ENCODE measurements around the gene MNAT1.

Gene MNAT1

DNA sequence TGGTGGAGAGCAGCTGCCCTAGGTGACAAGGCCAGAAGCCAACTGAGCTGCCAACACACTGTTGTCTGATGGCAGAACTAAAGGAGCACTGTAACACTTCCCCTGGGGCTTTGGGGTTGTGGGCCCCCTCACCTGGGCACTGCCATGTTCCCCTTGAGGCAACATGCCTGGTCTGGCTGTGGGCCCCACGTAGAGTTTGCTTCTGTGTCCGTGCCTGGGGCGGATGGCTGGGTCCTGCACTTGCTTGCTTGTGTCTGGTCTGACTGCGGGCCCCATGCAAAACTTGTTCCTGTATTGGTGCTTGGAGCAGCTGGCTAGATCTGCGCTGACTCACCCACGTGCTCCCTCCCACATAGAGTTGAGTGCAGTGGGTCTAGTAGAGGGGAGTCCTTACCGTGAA is 78.4 kb downstream of the MNAT1 start:
- no peaks in the 10 kb centered on the region for H3K27me3 ChIP-seq (replicated peaks)
- TF ChIP-seq, protein P1, sequence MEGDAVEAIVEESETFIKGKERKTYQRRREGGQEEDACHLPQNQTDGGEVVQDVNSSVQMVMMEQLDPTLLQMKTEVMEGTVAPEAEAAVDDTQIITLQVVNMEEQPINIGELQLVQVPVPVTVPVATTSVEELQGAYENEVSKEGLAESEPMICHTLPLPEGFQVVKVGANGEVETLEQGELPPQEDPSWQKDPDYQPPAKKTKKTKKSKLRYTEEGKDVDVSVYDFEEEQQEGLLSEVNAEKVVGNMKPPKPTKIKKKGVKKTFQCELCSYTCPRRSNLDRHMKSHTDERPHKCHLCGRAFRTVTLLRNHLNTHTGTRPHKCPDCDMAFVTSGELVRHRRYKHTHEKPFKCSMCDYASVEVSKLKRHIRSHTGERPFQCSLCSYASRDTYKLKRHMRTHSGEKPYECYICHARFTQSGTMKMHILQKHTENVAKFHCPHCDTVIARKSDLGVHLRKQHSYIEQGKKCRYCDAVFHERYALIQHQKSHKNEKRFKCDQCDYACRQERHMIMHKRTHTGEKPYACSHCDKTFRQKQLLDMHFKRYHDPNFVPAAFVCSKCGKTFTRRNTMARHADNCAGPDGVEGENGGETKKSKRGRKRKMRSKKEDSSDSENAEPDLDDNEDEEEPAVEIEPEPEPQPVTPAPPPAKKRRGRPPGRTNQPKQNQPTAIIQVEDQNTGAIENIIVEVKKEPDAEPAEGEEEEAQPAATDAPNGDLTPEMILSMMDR (IDR thresholded peaks at IDR 0.05; ENCODE audit: low read depth, low read length, missing control alignments): no peak
- in situ Hi-C loops (cut with HindIII; ENCODE audit: low pct_ligation_motif_present, low sequenced_read_pairs): no loop called here
- H3K27ac ChIP-seq: no peak overlapping the region
- no peak overlapping the region for H3K4me3 ChIP-seq (ENCODE audit: low read depth, low read length)
- no peak for DNase-seq
- peaks cover 11% of the 10 kb centered on the region for H3K36me3 ChIP-seq (replicated peaks)

DNA sequence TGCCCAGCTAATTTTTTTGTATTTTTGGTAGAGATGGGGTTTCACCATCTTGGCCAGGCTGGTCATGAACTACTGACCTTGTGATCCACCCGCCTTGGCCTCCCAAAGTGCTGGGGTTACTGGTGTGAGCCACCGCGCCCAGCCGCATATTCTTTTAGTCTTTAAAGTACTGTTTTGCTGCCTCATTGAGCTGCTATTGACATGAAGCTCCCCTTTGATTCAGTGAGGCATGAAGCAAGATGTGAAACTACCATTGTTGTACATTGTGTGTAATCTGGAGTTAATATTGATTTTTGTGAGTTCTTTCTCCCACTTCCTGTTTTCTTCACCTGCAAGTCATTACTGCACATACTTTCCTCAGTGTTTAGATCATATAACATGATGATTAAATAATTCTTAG is 80.8 kb downstream of the MNAT1 start:
- DNase-seq: no peak
- Histone ChIP-seq H3K36me3 (replicated peaks) (peaks cover 9% of the 10 kb centered on the region), H3K27me3 (replicated peaks) (no peaks in the 10 kb centered on the region), H3K4me3 (ENCODE audit: low read depth, low read length) (no peak overlapping the region), H3K27ac (no peak overlapping the region)
- in situ Hi-C loops (cut with HindIII; ENCODE audit: low pct_ligation_motif_present, low sequenced_read_pairs): no loop called here
- TF ChIP-seq, protein P1 (IDR thresholded peaks at IDR 0.05; ENCODE audit: low read depth, low read length, missing control alignments): no peak

DNA sequence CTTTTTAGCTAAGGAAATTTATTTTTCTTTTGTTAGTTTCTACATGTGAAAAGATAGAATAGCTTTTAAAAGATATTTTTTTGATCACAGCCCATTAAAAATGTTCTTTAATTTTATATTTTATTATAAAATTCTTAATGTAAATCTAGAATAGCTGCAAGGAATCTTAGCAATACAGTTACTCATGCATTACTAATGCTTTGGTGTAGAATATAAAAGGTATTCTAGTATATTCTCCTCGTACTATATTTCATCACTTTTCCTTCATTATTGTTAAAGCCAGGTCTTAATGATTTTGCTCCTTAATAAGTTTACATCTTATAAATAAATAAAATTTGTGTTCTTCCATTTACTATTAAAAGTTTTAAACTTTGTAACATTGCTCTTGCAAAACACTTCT is 82.6 kb downstream of the MNAT1 start:
- Histone ChIP-seq H3K27me3 (replicated peaks) (no peaks in the 10 kb centered on the region), H3K36me3 (replicated peaks) (peaks cover 9% of the 10 kb centered on the region), H3K4me3 (ENCODE audit: low read depth, low read length) (no peak overlapping the region), H3K27ac (no peak overlapping the region)
- TF ChIP-seq, protein P1 (IDR thresholded peaks at IDR 0.05; ENCODE audit: low read depth, low read length, missing control alignments): no peak
- DNase-seq: no peak
- in situ Hi-C loops (cut with HindIII; ENCODE audit: low pct_ligation_motif_present, low sequenced_read_pairs): no loop called here

DNA sequence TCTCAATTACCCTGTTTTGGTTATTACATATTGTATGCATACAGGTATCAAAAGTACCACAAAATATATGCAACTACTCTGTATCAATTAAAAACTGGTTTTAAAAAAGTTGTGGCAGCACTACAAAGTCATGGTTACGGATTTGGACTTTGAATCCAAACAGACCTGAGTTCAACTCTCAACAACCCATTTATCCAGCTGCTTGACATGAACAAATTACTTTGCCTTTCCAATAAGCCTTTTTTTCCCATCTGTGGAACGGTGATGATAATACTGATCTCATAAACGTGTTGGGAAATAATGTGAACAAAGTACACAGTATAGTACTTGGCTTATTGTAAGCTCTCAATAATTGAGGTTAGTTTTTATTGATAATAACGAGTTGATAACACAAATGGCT is 85.0 kb downstream of the MNAT1 start:
- TF ChIP-seq, protein P1 (IDR thresholded peaks at IDR 0.05; ENCODE audit: low read depth, low read length, missing control alignments): no peak
- Histone ChIP-seq H3K27ac (no peak overlapping the region), H3K27me3 (replicated peaks) (no peaks in the 10 kb centered on the region), H3K36me3 (replicated peaks) (no peaks in the 10 kb centered on the region), H3K4me3 (ENCODE audit: low read depth, low read length) (no peak overlapping the region)
- in situ Hi-C loops (cut with HindIII; ENCODE audit: low pct_ligation_motif_present, low sequenced_read_pairs): no loop called here
- no peak for DNase-seq

DNA sequence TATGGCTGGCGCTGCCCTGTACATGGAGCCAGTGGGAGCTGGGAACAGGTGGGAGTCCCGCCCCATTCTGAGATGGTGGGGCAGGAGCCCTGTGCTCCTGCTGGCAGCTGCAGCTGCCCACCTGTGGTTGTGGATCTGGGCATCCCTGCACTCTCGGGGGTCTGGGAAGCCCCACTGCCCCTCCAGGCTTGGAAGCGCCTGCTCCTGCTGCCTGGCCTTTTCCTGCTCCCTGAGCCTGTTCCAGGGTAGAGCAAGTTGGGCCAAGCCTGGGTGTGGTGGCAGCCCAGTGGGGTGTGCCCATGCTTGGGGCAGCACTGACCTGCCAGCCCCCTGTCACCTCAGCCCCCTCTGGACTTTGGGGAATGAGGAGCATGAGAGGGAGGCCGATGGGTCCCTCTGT is 104.0 kb downstream of the MNAT1 start:
- no peaks in the 10 kb centered on the region for H3K27me3 ChIP-seq (replicated peaks)
- DNase-seq: no peak
- H3K27ac ChIP-seq: no peak overlapping the region
- no peaks in the 10 kb centered on the region for H3K36me3 ChIP-seq (replicated peaks)
- H3K4me3 ChIP-seq (ENCODE audit: low read depth, low read length): no peak overlapping the region
- TF ChIP-seq, protein P1 (IDR thresholded peaks at IDR 0.05; ENCODE audit: low read depth, low read length, missing control alignments): no peak
- in situ Hi-C loops (cut with HindIII; ENCODE audit: low pct_ligation_motif_present, low sequenced_read_pairs): no loop called here

DNA sequence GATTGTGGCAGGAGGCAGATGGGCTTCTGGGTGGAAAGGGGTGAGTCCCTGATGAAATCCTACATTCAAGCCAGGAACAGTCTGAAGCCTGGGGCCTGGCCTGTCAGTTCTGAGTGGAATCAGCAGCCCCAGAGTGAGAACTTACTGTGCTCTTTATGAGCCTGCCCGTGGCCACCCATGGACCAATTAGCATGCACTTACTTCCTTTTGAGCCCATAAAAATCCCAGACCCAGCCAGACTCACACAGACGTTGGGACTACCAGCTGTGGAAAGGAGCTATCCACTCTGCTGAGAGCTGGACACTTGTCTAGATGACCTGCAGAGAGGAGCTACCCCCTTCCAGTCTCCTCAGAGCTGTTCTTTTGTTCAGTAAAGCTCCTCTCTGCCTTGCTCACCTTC is 104.5 kb downstream of the MNAT1 start:
- no peak for DNase-seq
- in situ Hi-C loops (cut with HindIII; ENCODE audit: low pct_ligation_motif_present, low sequenced_read_pairs): no loop called here
- no peak overlapping the region for H3K4me3 ChIP-seq (ENCODE audit: low read depth, low read length)
- no peaks in the 10 kb centered on the region for H3K36me3 ChIP-seq (replicated peaks)
- H3K27me3 ChIP-seq (replicated peaks): no peaks in the 10 kb centered on the region
- no peak overlapping the region for H3K27ac ChIP-seq
- TF ChIP-seq, protein P1 (IDR thresholded peaks at IDR 0.05; ENCODE audit: low read depth, low read length, missing control alignments): no peak

All from brain microvascular endothelial cell (primary cell).